Measurements from ENCODE around the gene KLRK1.
"Not testable (repeated sequence)": the region's sequence is repeated elsewhere in the genome, so short reads cannot be mapped to it uniquely, and the experiment has no call there.

The KLRK1 gene

DNA sequence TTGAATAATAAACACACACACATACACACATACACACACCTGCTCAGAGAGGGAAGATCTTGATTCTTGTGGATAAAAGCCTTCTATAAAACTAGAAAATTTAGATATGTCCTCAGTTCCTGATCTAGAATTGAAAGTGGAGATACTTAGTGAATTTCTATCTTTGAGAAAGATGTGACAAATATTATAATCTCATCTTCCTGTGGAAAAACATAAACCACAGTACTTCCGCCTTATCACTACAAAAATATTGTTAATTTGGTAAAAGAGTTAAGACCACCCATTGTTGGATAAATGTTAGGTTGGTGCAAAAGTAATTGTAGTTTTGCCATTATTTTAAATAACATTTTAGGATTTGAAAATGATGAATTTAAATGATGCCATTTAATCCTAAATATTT lies at the start of gene KLRK1:
TSS of gene KLRK1 (minus strand) at position 138 of the 400 bp plus-strand sequence. CDS start 1,231 bp downstream, outside the sequence.
- no peak for DNase-seq

- DNase-seq = not testable (repeated sequence)
Measured at GRCh38 chr12:10437601-10438000, 47.8 kb upstream of the KLRK1 start.

DNA sequence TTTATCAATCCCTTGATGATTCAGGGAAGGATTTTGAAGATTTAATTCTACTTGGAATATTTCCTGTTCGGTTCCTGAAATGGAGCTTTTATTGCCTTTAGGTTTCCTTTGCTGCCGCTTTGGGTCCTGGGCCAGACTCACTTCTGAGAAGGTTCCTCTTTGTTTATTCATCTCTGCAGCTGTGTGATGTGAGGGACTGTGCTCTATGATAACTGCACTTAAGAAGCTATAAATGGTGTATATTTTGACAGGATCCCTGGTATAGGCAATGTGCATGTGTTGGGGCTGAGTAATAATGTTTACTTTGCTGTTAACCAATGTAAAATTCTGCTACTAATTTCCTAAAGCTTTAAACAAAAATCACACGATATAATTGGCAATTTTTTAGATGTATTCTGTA lies 46.0 kb upstream of the KLRK1 start, which contains the start of gene KLRC2:
TSS of gene KLRC2 (minus strand) at position 195 of the 400 bp plus-strand sequence. CDS start at position 171, 24 bp downstream.
- not testable (repeated sequence) for DNase-seq

DNA sequence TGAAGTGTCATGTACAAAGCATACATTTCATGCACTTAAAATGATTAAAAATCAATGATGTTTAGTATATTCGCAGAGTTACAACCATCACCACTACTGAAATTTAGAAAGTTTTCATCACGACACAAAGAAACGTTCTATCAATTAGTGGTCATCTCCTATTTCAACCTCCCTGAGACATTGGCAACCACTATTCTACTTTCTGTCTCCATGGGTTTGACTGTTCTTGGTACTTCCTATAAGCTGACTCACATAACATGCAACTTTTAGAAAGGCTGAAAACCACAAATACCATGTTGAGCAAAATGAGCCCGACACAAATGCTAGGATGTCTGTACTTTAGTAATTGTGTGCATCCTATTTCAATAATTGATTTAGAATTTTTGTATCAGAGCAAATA lies 40.8 kb upstream of the KLRK1 start:
- not testable (repeated sequence) for DNase-seq

GRCh38 chr12:10425938-10426337 lies 36.1 kb upstream of the KLRK1 start:
- not testable (repeated sequence) for DNase-seq

DNA sequence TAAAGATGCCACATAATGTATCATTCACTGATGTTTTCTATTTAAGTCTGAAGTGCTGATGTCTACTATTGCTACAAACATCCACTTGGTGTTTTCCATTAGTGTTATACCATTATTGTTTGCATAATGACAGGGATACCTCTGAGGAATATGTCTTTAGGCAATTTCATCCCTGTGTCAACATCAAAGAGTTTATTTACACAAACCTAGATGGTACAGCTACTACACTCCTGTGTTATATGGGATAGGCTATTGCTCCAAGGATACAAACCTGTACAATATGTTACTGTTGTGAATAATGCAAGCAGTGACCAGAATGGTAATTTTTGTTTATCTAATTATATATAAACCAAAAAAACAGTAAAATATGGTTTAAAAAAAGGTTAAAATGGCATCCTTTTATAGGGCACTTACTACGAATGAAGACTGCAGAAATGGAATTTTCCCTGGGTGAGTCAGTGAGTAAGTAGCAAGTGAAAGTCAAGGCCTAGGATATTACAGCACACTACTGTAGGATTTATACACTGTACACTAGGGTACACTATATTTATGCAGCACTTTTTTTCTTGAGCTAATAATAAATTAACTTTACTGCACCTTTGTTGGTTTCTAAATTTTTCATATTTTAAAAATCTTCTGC lies 34.5 kb upstream of the KLRK1 start:
- not testable (repeated sequence) for DNase-seq

GRCh38 chr12:10422159-10422558 lies 32.3 kb upstream of the KLRK1 start:
- DNase-seq = not testable (repeated sequence)

DNA sequence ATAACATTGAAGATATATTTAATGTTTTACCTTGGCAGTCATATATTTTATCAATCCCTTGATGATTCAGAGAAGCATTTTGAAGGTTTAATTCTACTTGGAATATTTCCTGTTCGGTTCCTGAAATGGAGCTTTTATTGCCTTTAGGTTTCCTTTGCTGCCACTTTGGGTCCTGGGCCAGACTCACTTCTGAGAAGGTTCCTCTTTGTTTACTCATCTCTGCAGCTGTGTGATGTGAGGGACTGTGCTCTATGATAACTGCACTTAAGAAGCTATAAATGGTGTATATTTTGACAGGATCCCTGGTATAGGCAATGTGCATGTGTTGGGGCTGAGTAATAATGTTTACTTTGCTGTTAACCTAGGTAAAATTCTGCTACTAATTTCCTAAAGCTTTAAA lies 30.5 kb upstream of the KLRK1 start, which contains the start of gene KLRC3:
TSS of gene KLRC3 (minus strand) at position 262 of the 400 bp plus-strand sequence. CDS start at position 217, 45 bp downstream.
- DNase-seq = not testable (repeated sequence)

DNA sequence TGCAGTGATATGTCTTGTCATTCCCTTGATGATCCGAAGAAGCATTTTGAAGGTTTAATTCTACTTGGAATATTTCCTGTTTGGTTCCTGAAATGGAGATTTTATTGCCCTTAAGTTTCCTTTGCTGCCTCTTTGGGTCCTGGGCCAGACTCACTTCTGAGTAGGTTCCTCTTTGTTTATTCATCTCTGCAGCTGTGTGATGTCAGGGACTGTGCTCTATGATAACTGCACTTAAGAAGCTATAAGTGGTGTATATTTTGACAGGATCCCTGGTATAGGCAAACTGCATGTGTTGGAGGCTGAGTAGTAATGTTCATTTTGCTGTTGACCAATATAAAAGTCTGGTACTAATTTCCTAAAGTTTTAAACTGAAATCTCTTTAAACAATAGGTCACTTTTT lies 19.6 kb upstream of the KLRK1 start, which contains the start of gene KLRC4:
TSS of gene KLRC4 (minus strand) at position 366 of the 400 bp plus-strand sequence. CDS start at position 184, 182 bp downstream.
- no peak for DNase-seq

- no peak for DNase-seq
Measured at GRCh38 chr12:10408842-10409241, 19.0 kb upstream of the KLRK1 start.

- DNase-seq = no peak
Measured at GRCh38 chr12:10406725-10407124, 16.9 kb upstream of the KLRK1 start.

DNA sequence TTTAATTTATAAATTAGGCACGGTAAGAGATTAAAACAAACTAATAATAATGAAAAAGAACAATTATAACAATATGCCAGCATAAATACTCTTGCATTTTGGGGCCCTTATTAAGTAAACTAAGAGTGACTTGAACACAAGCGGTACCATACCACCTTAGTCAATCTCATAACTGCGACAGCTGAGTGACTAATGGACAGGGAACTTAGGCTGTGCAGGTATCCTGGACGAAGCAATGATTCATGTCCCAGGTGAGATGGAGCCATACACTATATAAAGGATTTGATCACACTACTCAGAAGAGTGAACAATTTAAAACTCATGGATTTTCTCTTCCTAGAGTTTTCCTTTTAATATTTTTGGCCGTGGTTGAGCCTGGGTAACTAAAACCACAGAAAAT lies 15.5 kb upstream of the KLRK1 start:
- no peak for DNase-seq

DNA sequence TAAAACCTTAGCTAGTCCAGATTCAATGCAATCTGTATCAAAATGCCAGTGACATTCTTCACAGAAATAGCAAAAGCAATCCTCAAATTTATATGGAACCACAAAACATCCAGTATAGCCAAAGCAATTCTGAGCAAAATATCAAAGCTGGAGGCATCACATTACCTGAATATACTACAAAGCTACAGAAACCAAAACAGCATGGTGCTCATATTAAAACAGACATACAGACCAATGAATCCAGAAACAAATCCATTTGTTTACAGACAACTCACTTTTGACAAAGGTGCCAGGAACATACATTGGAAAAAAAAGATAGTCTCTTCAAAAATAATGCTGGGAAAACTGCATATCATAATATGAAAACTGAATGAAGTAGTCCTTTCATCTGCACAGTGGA lies 15.0 kb upstream of the KLRK1 start:
- no peak for DNase-seq

DNA sequence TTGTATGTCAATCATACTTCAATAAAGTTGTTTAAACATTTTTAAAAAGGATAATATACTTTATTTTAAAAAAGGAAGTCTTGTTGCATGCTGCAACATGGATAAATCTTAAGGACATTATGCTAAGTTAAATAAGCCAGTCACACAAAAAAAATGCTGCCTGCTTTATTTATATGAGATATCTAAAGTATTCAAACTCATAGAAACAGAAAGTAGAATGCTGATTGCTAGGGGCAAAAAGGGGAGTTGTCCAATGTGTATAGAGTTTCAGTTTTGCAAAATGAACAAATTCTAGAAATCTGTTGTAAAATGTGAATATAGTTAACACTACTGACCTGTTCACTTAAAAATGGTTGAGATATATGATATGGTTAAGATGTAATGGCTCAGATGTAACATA lies 11.0 kb upstream of the KLRK1 start:
- DNase-seq = no peak

DNA sequence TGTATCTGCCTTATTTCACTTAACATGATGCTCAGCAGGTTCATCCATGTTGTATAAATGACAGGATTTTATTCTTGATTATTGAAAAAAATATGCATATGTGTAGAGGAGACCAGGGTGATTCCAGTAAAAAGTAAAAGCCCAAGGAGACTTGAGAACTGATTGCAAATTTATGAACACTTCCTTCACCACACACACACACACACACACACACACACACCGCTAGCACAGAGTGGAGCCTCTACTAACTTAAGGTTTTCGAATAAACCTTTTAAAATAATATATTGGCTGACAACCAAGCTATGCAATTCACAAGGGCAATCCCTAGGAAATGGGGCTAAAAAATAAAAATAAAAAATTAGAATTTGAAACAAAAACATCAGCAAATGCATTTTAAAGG lies 8.3 kb upstream of the KLRK1 start:
- no peak for DNase-seq

DNA sequence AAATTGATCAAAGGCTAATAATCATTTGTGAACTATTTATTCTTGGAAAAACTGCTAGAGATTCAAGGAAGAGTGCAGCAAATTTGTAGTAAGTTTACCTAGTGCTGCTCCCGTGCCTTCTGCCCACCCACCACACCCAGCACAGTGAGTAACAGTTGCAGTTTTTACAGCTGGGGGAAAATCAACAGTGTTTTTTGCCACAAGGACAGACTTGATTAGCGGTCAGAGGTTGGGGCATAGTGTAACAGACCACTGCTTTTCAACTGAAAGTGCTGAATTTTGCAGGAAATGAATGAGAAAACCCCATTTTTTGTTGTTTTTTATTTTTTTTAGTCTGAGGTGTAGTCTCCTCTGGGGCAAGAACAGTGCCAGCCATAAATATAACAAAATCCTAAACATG lies 7.5 kb upstream of the KLRK1 start:
- no peak for DNase-seq

DNA sequence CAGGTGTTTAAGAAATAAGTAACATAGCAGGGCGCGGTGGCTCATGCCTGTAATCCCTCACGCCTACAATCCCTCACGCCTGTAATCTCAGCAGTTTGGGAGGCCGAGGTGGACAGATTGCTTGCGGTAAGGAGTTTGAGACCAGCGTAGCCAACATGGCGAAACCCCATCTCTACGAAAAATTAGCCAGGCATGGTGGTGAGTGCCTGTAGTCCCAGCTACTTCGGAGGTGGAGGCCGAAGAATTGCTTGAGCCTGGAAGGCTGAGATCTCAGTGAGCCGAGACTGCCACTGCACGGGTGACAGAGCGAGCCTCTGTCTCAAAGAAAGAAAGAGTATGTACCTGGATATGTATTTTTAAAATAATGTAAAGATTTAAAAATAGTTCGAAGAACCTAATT lies 6.3 kb upstream of the KLRK1 start:
- DNase-seq = not testable (repeated sequence)

- DNase-seq = no peak
Measured at GRCh38 chr12:10395390-10395998, 5.7 kb upstream of the KLRK1 start.

DNA sequence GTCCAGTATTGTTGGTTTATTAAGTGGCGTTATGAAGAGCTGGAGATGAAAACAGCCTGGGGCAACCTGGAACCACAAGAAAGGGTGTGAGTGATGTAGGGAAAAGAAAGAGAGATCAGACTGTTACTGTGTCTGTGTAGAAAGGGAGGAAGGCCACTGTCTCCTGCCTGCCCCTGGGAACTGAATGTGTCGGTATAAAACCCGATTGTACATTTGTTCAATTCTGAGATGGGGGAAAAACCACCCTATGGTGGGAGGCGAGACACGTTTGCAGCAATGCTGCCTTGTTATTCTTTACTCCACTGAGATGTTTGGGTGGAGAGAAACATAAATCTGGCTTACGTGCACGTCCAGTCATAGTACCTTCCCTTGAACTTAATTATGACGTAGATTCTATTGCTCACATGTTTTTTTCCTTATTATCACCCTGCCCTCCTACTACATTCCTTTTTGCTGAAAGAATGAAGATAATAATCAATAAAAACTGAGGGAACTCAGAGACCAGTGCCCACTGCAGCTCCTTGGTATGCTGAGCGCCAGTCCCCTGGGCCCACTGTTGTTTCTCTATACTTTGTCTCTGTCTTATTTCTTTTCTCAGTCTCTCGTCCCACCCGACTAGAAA lies 4.8 kb upstream of the KLRK1 start:
- not testable (repeated sequence) for DNase-seq

GRCh38 chr12:10393291-10393690 lies 3.5 kb upstream of the KLRK1 start:
- no peak for DNase-seq

GRCh38 chr12:10392394-10392930 lies 2.6 kb upstream of the KLRK1 start:
- no peak for DNase-seq

GRCh38 chr12:10390991-10391390 lies 1.1 kb upstream of the KLRK1 start:
- DNase-seq = not testable (repeated sequence)

- DNase-seq = no peak
Measured at GRCh38 chr12:10388624-10389413, 1.0 kb downstream of the KLRK1 start.

Data from NCI-H1436 (cell line).